Fibroblast of skin of right biceps (primary cell): ENCODE measurements around the gene SLC7A4.
"Not testable (repeated sequence)": the region's sequence is repeated elsewhere in the genome, so short reads cannot be mapped to it uniquely, and the experiment has no call there.

Experiments used
- DNase-seq: peaks from one replicate; pipeline ENCODE4 v3.0.0-alpha.2; 2013

The SLC7A4 gene

DNA sequence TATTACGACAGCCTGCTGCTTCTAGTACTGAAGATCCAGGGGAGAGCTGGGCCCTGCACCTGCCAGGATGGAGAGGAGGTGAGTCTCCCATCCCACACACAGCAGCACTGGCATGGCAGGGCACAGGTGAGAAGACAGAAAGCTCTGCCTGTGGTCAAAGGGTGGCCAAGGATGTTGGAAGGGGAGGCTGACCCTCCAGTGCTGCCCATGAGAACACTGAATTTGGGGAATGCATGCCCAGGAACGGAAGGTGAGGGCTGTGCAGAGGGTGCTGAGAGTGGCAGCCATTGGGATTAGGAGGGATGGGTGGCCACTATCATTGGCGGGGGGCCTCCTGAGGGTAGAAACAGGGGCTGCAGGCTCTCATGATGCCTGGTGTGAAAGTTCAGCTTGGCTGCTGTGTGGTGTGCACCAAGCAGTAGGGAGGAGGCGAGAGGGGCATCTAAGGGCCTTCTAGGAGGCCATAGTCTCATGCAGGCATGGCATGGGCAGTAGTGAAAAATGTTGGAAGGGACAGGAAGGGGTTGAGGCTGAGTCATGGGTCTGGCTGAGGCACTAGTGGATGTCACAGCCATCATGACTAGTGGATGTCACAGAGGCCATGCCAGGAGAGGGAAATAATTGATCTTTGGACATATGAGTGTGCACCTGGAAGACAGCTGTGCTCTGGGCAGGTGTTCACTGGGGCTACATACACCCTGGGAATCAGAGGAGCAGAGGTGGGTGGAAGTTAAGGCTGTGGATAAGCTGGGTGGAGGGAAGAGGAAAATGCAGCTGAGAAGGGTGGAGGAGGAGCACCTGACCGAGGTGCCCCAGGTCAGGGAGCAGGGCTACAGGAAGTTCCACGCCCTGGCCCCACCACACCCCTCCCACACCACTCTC lies 10.9 kb upstream of the SLC7A4 start:
- no peak for DNase-seq

DNA sequence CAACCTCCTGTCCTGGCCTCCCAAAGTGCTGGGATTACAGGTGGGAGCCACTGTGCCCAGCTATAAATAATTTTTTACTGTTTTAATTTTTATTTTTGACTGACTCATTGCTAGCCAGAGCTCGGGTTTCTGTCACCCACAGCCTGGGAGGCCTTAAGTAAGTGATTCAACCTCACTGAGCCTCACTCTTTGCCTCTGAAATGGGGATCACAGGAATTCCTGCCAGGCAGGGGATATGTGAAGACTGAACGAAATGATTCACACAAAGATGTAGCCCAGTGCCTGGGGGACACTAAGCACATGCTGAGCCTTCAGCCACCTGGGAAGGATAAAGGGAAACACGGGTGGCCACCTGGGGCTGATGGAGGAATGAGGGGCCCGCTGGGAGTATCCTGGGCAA lies 9.6 kb upstream of the SLC7A4 start:
- peak; percentile 81 for DNase-seq

DNA sequence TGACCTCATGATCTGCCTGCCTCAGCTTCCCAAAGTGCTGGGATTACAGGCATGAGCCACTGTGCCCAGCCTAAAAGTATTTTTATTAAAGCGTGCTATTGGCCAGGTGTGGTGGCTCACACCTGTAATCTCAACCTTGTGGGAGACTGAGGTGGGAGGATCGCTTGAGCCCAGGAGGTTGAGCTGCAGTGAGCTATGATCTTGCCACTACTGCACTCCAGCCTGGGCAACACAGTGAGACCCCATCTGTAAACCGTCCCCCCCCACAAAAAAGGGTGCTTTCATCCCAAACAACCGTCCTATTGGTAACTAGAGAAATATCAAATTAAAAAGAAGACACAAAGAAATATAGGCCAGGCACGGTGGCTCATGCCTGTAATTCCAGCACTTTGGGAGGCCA lies 6.8 kb upstream of the SLC7A4 start:
- not testable (repeated sequence) for DNase-seq

DNA sequence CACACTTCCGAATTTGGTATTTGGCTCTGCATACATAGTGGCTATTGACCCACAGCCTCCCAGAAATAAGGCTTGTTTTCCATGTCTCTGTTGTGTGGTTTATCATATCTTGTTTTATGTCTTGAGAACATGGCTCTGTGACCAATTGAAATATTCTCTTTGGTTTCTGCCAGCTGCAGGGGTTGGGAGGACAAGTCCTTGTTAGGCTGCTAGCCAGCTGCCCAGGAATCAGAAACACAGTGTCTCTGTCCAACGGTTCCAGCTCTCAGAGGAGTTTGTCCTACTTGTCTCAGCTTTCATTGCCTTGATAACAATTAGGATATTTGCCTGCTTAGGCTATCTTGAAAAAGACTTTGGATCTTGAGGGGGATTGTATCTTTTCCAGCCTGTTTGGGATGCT lies 6.0 kb upstream of the SLC7A4 start:
- DNase-seq = no peak

DNA sequence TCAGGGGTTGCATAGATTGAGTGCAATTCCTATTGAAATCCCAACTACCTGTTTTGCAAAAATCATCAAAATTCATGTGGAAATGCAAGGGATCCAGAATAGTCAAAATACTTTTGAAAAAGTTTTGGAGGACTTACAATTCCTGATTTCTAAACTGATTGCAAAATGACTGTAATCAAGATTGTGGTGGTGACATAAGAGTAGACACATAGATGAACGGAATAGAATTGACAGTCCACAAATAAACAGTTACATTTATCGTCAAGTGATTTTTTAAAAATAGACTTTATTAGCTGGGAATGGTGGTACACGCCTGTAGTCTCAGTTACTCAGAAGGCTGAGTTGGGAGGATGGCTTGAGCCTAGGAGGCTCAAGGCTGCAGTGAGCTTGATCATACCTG lies 2.6 kb upstream of the SLC7A4 start:
- no peak for DNase-seq

DNA sequence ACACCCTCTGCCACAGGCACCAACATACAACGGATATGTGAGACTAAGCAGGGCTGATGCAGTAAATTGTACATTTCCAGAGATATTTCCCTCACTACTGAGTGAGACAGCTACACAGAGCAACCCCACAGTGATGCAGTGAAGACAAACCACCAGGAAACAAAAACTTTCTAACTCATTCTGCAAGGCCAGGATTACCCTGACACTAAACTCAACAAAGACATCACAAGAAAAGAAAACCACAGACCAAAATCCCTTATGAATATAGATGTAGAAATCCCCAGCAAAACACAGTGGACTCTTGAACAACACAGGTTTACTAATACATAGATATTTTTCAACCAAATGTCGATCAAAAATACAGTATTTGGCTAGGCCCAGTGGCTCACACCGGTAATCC lies 1.5 kb upstream of the SLC7A4 start:
- no peak for DNase-seq

DNA sequence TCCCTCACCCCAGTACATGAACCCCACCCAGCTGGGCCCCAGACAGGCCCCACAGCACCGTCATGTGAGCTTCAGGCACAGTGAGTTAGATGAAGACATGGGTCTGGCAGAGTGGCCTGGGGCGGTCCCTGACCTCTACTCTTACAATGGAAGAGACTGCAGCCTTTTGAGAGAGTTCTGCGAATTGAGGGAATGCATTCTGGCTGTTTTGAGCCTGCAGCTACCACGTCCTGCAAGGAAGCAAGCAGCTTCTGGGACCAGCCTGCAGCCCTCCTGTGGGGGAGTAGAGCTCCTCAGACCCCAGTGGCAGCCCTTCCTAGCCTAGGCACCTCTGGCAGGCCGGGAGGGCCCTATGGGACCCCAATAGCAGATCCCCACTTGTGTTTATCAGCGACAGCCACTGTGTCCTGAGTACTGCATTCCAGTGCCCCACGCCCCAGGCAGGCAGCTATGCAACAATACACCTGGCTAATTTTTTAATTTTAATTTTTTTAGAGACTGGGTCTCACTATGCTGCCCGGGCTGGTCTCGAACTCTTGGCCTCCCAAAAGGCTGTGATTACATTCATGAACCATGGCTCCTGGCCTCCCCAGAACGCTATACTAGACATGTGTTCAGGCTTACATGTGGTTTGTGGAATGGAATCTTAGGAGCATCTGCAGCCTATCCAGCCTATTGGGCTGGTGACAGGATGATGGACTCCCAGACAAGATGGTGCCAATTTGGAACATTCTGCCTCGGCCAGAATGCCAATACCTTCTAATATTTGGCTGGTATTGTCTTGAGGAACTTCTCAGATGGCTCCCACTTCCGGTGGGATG lies 717 bp upstream of the SLC7A4 start:
- DNase-seq = peak; percentile 15

DNA sequence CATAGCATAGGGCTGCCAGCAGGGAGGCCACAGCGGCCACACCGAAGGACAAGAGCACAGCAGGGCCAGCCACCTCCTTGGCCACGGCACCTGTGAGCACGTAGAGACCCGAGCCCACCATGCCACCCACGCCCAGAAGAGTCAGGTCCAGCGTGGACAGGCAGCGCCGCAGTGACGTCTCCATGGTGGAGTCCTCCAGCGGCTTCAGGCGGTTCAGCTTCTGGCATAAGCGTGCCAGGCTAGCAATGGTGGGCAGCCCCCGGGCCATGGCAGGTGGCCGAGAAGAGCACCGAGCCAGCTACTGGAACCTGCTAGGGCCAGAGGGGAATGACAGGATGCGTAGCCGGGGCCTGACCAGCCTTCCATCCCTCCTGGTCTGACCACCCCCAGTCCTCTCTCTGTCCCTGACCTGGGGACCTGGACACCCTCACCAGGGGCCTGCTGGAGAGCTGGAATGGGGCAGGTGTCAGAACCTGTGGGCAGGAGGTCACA lies 770 bp downstream of the SLC7A4 start:
- no peak for DNase-seq

DNA sequence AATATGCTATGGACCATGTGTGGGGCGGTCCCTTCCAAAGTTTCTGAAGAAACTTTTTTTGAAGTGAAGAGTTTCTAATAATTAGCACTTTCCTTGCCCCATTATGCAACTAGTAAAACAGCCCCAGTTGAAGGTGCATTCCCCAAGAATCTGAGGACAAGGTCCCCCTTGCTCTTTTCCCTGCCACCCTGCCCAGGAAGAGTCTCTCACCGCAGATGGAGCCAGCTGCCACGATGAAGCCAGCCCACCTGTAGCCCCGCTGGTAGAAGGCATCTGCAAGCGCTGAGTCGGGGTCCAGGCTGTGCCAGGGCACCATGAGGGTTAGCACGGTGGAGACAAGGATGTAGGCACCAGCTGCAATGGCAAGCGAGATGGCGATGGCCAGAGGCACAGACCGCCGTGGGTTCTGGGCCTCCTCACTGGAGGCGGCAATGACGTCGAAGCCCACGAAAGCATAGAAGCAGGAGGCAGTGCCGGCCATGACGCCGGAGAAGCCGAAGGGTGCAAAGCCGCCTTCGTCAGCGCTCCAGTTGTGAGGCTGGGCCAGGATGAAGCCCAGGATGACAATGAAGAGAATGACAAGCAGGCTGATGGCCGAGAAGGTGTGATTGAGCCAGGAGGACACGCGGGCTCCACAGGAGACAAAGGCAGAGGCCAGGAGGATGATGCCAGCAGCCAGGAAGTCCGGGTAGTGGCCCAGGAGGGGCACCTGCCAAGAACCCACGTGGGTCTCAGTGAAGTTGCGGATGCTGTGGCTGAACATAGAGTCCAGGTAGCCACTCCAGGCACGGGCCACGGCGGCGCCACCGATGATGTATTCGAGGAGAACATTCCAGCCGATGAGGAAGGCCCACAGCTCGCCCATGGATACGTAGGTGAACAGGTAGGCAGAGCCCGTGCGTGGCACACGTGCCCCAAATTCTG lies 1.5 kb downstream of the SLC7A4 start:
- DNase-seq = no peak

DNA sequence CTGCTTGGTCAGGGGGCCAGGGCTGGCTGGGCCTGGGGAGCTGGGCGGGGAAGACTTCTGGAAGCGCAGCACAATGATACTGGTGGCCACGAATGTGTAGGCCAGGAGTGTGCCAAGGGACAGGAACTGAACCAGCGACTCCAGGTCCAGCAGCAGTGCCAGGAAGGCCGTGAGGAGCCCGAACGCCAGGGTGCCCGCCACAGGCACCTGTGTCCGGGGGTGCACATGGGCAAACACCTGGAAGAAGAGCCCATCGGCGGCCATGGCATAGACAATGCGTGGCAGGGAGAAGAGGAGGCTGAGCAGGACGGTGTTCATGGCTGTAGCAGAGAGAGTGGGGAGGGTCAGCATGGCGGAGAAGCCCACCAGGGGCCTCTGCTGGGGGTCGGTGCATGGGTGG lies 2.3 kb downstream of the SLC7A4 start:
- no peak for DNase-seq

DNA sequence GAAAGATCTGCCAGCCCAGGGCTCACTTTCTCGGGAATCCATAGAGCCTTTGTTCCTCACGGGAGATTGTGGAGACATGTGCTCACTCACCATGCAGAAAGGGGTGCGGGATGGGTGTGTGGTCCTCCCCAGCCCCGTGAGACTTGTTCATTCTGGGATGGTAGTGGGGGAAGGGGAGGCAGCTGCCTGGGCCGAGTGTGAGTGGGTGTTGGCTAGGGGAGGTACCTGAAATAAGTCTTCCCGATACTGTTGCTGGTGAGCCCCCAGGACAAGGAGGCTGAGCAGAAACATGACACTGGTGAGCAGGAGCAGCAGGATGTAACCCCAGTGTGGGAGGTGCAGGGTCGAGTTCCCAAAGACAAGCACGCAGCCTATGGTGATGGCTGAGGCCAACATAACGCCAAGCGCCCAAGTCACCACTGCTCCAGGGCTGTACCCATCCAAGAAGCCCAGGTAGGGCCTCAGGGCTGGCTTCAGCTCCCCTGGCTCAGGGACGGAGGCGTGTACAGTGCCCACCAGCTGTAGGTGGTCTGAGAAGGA lies 2.8 kb downstream of the SLC7A4 start:
- DNase-seq = no peak

DNA sequence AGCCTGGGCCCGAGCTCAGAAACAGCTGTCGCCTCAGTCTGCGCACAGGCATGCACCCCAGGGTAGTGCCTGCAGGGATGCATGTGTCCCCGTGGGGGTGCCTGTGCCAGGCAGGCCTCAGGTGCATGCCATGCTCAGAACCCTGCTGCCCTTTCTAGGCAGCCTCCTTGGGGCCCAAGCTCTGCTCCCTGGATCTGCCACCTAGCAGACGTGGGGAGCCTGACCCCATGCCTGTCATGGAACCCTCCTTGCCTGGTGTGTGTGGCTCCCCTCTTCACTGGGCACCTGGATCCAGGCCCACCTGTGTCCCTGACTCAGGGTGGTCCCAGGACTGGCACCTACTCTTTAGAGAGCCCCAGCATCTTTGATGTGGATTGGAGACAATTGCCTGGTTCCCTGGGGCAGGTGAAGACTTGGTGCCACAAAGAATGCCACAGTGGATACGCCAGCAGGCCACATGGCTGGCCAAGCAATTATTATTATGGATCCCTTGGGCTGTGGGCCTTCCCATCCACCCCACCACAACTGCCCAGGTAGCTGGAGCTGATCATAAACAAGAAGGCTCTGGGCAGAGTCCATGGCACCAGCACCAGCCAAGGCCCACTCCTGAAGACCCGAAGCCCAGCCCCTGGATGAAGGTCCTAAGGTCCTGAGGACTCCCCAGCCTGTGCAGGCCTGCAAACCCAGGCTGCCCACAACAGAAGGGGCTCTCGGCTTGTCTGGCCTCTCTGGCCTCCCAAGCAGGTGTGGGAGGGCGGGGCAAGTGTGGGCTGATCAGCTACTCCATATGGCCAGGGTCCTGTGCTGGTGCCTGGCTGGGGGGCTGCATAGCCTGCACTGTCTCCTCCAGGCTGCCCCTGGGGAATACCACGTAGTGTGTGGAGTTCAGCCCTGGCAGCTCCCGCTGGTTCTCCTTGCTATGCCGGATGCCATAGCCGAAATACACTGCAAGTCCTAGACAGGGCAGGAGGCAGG lies 3.8 kb downstream of the SLC7A4 start:
- DNase-seq = no peak

DNA sequence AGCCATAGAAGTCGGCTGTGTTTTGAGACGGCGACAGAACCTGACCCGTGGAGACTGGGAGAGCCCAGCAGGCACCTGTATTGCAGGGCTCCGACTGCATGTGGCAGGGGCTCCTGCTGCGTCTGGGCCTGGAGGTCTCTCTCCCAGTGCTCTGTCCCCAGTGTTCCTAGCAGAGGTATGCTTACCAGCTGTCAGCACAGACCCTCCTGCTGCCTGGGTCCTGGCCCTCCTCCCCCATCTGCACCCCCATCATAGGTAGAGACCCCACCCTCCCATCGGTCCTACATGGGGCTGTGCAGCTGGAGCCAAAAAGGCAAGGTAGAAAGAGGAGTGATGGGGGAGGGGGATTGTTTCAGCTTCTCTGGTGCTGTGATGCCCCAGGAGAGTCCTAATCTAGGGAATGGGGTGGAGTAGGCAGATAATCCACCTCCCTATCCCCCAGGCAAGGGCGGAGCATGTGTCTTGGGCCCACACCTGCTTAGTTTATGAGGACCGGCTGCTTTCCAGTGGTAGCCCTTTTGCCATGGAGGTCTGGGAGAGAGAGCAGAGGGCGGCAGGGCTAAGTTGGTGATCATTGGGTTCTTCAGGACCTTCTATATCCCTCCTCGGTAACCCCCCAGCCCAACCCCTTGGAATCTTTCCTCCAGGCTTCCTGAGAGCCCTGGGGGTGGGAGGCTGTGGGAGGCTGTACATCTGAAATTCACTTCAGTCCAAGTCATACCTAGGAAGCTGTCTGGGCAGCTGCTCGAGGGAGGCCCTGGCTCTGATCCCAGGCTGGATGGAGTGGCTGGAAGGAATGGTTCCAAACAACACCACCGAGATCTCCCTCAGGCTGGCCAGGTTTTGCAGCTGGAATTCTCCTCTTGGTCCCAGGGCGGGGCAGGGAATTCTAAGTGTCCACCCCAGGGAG lies 5.3 kb downstream of the SLC7A4 start:
- peak; percentile 44 for DNase-seq

DNA sequence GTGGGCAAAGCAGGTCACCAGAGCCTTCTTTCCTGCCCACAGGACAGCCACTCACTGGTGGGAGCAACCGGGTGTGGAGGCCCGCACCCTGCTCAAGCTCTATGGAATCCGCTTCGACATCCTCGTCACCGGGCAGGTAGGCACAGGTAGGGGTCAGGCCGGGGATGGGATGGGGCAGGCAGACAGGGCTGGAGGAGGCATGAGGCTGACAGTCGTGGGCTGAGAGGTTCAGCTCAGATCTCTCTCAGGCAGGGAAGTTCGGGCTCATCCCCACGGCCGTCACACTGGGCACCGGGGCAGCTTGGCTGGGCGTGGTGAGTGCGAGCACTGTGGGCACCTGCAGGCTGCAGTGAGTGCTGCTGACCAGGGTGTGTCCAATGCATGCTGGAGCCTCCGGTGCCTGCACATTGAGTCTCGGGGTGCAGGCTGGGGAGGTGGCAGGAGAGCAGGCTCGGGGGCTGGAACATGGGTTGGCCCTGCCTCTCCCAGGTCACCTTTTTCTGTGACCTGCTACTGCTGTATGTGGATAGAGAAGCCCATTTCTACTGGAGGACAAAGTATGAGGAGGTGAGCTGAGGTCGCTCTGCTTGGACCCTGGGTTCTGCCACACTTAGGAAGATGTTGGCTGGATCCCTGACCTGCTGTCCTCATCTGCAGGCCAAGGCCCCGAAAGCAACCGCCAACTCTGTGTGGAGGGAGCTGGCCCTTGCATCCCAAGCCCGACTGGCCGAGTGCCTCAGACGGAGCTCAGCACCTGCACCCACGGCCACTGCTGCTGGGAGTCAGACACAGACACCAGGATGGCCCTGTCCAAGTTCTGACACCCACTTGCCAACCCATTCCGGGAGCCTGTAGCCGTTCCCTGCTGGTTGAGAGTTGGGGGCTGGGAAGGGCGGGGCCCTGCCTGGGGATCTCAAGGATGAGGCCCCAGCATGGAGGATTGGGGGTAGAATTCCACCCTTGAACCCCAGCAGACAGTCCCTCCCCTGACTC lies 6.3 kb downstream of the SLC7A4 start:
- DNase-seq = no peak

DNA sequence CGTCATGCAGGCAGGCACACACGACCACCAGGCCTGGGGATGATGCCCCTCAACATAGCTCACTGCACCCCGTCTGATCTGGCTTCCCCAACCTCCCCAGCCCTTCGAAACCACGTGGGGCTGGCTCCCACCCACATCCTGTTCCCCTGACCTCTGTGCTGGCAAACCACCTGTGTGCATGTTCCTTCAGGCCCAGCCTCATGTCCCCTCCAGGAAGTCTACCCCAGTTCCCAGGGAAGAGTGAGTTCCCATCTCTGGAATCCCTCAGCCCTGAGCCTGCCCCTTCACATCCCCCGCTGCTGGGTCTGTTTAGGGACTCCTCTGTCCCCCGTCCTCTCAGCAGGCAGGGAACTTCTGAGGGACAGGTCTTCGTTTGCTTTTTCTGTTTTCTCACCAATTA lies 7.1 kb downstream of the SLC7A4 start:
- DNase-seq = no peak

DNA sequence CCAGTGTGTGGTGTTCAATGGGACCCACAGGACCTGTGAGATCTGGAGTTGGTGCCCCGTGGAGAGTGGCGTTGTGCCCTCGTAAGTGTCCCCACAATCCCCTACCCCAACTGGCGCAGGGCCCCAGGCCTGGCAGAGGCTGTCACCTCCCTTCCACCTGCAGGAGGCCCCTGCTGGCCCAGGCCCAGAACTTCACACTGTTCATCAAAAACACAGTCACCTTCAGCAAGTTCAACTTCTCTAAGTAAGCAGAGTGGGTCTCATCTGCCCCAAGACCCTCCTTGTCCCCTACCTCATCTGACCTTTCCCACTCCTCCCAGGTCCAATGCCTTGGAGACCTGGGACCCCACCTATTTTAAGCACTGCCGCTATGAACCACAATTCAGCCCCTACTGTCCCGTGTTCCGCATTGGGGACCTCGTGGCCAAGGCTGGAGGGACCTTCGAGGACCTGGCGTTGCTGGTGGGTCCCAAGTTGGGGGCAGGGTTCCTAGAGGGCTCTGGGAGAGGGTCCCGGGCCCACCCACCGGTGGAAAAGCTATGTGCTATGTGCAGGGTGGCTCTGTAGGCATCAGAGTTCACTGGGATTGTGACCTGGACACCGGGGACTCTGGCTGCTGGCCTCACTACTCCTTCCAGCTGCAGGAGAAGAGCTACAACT lies 9.3 kb downstream of the SLC7A4 start:
- DNase-seq = no peak

DNA sequence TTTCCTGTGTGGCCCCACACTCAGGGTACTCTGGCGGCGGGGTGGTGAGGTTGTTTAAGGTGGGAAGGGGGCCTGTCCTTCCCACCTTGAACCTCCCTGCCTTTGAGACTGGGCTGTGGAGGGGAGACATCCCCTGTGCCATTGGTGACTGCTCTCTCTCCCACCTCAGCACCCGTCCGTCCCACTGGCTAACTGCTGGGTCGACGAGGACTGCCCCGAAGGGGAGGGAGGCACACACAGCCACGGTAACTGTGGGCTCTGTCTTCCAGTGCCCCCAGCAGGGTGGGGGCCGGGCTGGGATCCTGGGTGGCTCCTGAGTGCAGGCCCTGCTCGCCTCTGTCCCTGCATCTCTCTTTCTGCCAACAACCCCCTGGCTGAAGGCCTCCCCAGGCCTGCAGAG lies 9.9 kb downstream of the SLC7A4 start:
- DNase-seq = no peak

DNA sequence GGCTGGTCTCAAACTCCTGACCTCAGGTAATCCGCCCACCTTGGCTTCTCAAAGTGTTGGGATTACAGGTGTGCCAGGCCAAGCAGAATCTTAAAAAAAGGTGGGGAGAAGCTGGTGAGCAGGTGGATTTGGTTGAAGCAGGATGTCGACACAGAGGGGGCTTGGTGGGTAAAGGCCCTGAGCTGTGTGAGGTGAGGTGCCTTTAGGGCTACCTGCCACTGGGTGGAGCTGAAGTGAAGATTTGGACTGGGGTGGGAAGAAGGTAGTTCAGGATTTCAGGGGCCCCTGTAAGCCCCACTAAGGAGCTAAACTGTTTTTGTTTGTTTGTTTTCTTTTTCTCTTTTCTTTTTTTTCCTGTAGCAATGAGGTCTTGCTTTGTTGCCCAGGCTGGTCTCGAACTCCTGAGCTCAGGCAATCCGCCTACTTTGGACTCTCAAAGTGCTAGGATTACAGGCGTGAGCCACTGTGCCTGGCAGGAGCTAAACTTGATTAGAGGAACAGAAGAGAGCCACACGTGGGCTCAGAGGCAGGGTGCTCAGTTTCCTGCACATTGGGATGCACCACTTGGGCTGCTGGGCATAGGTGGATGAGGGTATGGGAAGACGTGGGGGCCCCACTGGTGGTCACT lies 11.4 kb downstream of the SLC7A4 start:
- no peak for DNase-seq
